GM21360 (cell line): Measurements from ENCODE around the gene CREG2.

Experiments
- ATAC-seq: cut with Tn5 transposase; IDR thresholded peaks from one replicate; pipeline ENCODE4 v1.9.1; 2021; ENCODE audit warnings: mild to moderate bottlenecking, moderate library complexity; ENCODE audit not compliant: unreplicated experiment

Gene CREG2

GRCh38 chr2:101387151-101387834 is at the start of gene CREG2:
Gene CREG2 (minus strand): TSS chr2:101387503. CDS start chr2:101387457, 46 bp downstream.
- ATAC-seq, result no peak

GRCh38 chr2:101435001-101435862 is 47.9 kb upstream of the CREG2 start:
- no peak for ATAC-seq

- no peak for ATAC-seq
Measured at GRCh38 chr2:101433465-101433864, 46.2 kb upstream of the CREG2 start.

GRCh38 chr2:101432411-101433181 is 45.3 kb upstream of the CREG2 start:
- ATAC-seq, result no peak

- ATAC-seq, result no peak
Measured at GRCh38 chr2:101431486-101431885, 44.2 kb upstream of the CREG2 start.

GRCh38 chr2:101430156-101430555 is 42.9 kb upstream of the CREG2 start:
- ATAC-seq, result no peak

GRCh38 chr2:101429453-101429852 is 42.1 kb upstream of the CREG2 start:
- ATAC-seq, result no peak

- ATAC-seq, result no peak
Measured at GRCh38 chr2:101428422-101429176, 41.3 kb upstream of the CREG2 start.

GRCh38 chr2:101427743-101428142 is 40.4 kb upstream of the CREG2 start:
- no peak for ATAC-seq

GRCh38 chr2:101427240-101427639 is 39.9 kb upstream of the CREG2 start:
- ATAC-seq, result no peak

GRCh38 chr2:101426822-101427221 is 39.5 kb upstream of the CREG2 start:
- ATAC-seq, result no peak

- ATAC-seq, result no peak
Measured at GRCh38 chr2:101420623-101421022, 33.3 kb upstream of the CREG2 start.

- ATAC-seq, result no peak
Measured at GRCh38 chr2:101419096-101419663, 31.9 kb upstream of the CREG2 start.

- ATAC-seq, result no peak
Measured at GRCh38 chr2:101418460-101419095, 31.3 kb upstream of the CREG2 start.

- ATAC-seq, result no peak
Measured at GRCh38 chr2:101416609-101417008, 29.3 kb upstream of the CREG2 start.

GRCh38 chr2:101415884-101416283 is 28.6 kb upstream of the CREG2 start:
- no peak for ATAC-seq

- no peak for ATAC-seq
Measured at GRCh38 chr2:101415220-101415619, 27.9 kb upstream of the CREG2 start.

- ATAC-seq, result no peak
Measured at GRCh38 chr2:101412092-101412694, 24.9 kb upstream of the CREG2 start.

GRCh38 chr2:101410746-101411145 is 23.4 kb upstream of the CREG2 start:
- ATAC-seq, result no peak
